NCI-H2107 treated with DMSO at 0.1 percent for 48 hours (cell line): ENCODE data around the gene KNCN.

Experiments used
- DNase-seq: peaks from one replicate; lab custom pipeline; 2025; ENCODE audit not compliant: unreplicated experiment; lab: John Stamatoyannopoulos, UW

Gene KNCN

GRCh38 chr1:46551597-46552095 is at the start of gene KNCN:
Gene KNCN, minus strand, starts transcription at chr1:46551647. Its CDS starts 432 bp downstream, at chr1:46551215.
- DNase-seq: no peak

DNA sequence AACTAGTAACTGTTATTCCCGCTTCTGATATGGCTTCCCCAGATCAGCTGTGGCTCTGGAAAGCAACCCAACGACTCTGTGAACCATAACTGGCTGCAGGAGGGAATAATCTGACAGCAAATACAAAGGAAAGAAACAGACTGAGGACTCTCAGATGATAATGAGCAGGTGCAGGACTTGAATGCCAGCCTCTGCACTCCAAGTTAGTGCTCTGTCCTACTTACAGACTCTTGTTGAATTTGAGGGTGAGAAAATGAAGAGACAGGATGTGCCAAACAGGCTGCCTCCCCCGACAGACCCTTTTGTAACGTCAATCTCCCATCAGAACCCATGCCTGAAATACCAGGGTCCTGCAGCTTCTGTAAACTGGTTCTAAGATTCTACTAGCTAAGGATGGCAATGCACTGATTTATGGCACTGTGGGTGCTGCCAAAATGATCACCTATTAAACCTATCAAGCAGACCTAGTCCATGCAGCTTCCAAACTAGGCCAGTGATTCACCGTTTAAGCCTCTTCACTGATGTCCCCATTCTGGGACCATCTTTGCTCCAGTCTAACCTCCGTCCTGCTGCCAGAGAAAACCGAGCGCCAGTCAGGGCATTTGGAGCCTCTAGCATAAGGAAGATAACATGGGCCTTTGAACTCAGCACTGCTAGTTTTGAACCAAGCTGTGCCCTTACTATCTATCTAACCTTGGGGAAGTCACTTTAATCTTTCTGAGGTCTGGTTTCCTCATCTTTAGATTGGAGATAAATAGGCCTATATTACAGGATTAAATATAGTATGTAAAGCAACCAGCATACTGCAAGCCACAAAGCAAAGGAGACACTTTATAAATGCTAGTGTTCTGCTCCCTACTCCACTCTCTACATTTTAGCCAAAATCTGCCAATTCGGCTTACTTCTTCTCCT is 47.9 kb upstream of the KNCN start:
- DNase-seq: no peak

GRCh38 chr1:46596846-46597245 is 45.4 kb upstream of the KNCN start:
- DNase-seq: no peak

- DNase-seq: no peak
Observed at GRCh38 chr1:46596036-46596435, 44.6 kb upstream of the KNCN start.

DNA sequence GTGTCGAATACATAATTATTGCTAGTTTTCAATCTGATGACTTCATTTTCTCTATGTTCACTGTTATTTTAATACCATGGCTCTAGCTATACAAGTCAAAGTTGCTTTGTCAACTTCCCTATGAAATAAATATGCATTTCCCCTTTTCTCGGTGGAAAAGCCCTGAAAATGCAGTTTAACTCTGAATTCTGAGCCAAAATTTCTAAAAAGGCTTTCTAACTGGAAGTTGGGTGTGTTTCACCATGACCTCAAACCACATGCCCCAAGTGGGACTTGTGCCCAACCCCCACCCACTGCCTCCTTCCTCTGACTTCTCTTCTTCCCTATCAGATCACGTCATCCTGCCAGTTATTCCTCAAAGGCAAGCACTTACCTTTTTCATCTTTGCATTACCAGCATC is 43.7 kb upstream of the KNCN start:
- no peak for DNase-seq

GRCh38 chr1:46594063-46594462 is 42.6 kb upstream of the KNCN start:
- DNase-seq: no peak

- no peak for DNase-seq
Observed at GRCh38 chr1:46592823-46593222, 41.4 kb upstream of the KNCN start.

- no peak for DNase-seq
Observed at GRCh38 chr1:46589529-46589928, 38.1 kb upstream of the KNCN start.

DNA sequence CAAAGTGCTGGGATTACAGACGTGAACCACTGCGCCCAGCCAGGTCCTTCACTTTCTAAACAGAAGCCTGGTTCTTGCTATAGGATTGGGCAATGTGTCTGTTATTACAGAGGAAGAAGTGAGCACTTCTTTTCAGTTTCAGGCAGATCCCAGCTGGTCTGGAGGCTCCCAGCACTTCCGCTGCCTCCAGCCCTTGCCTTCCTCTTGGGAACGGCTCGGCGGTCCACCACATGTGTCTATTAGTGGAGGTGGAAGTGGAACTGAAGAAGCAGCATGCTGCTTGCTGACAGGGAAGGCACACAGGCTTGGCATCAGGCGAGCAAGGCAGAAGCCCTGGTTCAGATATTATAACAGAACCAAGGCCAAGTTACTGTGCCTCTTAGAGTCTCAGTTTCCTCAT is 35.6 kb upstream of the KNCN start:
- no peak for DNase-seq

GRCh38 chr1:46585312-46585938 is 34.0 kb upstream of the KNCN start:
- DNase-seq: no peak

DNA sequence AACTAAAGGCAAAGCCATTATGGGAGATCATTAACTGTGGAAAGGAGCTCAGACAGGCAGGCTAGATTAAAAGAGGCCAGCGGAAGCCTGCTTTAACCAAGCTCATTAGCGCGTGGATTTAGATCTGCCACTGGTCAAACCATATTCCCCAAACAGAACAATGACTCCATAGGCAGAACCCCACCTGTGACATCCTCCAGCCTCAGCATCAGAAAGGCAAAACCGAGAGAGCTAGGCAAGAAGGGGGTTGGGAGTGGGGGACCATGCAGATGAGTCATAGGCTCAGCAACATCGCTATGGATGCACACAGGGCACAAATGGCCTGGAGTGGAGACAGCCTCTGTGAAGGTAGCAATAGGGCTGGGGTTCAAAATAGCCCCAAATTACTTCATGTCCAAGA is 32.0 kb upstream of the KNCN start:
- no peak for DNase-seq

DNA sequence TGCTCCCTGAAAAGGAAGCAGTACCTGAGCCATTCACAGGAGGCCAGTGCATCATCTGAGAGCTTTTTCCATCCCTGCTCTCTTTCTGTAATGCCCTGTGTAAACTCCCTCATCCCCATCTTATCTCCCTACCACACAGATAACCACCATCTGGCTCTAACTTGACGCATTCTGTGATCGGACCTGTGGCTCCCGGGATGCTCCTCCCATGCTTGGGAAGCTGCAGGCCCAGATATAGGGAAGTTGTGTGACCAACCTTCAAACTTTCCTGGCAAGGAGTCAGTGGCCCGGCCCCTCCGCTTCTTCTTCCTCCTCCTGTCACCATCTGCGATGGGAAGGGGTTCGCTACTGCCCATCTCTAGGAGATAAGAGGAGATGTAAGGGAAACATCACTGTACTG is 31.5 kb upstream of the KNCN start:
- no peak for DNase-seq

- DNase-seq: no peak
Observed at GRCh38 chr1:46581681-46582455, 30.4 kb upstream of the KNCN start.

GRCh38 chr1:46580140-46580903 is 28.9 kb upstream of the KNCN start:
- DNase-seq: no peak

GRCh38 chr1:46577671-46578070 is 26.2 kb upstream of the KNCN start:
- no peak for DNase-seq

GRCh38 chr1:46576596-46576995 is 25.1 kb upstream of the KNCN start:
- DNase-seq: no peak

- DNase-seq: no peak
Observed at GRCh38 chr1:46575778-46576177, 24.3 kb upstream of the KNCN start.

DNA sequence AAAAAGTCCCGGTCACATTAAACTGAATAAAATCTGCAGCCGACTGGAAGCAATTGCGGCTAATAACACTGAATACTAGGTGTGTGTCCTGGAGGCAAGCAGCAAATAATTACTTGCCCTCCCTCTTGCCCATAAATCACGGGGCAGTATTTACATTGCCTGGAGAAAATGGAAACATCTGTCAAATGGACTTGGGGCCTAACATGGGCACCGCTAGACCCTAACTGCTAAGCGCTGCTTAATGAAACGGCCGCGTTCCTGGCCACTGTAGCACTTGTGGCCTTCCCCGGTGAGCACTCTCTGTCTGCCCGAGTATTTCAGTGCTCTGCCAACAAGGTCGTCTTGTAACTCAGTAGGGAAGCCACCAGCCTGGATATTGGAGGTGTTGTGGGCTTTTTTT is 23.9 kb upstream of the KNCN start:
- DNase-seq: no peak

- DNase-seq: no peak
Observed at GRCh38 chr1:46571691-46572225, 20.3 kb upstream of the KNCN start.

DNA sequence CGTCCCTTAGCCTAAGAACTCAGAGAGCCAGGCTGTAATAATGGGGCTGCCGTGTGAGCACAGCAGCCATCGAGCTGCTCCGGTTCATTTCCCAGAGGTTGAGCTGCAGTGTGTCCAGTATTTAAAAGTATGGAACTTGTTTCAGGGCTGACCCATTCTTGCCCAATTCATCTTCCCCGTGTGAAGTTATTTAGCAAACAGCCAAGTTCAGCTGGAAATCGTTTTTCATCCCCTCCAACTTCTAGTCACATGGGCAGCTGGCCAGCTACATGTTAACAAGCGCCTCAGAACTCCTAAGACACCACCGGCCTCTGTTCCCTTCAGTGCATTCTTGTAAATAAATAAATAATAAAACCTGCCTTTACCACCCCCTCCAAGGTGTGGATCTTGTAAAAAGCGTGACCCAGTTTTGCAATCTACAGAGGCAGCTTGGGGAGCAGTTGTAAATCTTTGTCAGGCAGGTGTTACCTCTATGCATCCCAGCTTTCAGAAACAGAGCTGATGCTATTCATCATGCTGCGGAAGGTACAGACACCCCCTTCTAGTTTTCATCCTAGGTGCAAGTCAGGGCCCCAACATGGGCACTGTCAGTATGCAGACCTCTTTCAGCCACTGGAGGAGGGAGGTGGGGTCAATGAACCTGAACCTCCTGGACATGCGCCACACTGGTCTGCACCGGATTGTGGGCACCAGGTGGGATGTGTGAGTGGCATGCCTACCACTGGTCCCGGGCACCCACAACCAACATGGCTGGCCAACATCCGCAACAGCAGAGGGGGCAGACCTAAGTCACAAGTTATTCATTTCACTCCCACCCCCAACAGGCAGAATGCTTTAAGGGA is 18.7 kb upstream of the KNCN start:
- DNase-seq: no peak
